Gastrocnemius medialis (tissue), 4 donors: ENCODE data around the gene ZG16.

ENCODE experiments used
- CTCF ChIP-seq, 5 experiments: fragments of 450-650 bp in 3 of 5; fragments of 200-600 bp in 2 of 5; sonication (generic) in 2 of 5; IDR thresholded peaks in 4 of 5; conservative IDR thresholded peaks in 1 of 5; 1 replicate in 4 of 5; 2 replicates in 1 of 5; pipeline ENCODE4 v1.5.1; 2016 to 2019; ENCODE audit warnings: antibody characterized with exemption in 5 of 5, mild to moderate bottlenecking in 3 of 5, moderate library complexity in 3 of 5
- POLR2A ChIP-seq, 2 donors: fragments of 450-650 bp; IDR thresholded peaks; one replicate each; pipeline ENCODE4 v1.6.1; 2017; ENCODE audit warnings: antibody characterized with exemption in 2 of 2, mild to moderate bottlenecking in 2 of 2, moderate library complexity in 2 of 2

- TF ChIP-seq CTCF (IDR thresholded peaks at IDR 0.05 in 4 of 5, conservative IDR thresholded peaks at IDR 0.05 in 1 of 5) (no peak), POLR2A (IDR thresholded peaks at IDR 0.05) (no peak)
Observed at GRCh38 chr16:29826342-29826695, 48.3 kb downstream of the ZG16 start.
